VCaP (cell line): ENCODE data around the gene ZNF70.

Experiments
- H3K27ac ChIP-seq: fragments of 450-650 bp; 2 replicates; pipeline ENCODE4 v1.5.1; 2017
- CTCF ChIP-seq: fragments of 450-650 bp; conservative IDR thresholded peaks from 2 replicates; pipeline ENCODE4 v1.5.1; 2017; ENCODE audit warnings: mild to moderate bottlenecking, moderate library complexity

The ZNF70 gene

GRCh38 chr22:23782252-23782651 is 31.3 kb upstream of the ZNF70 start:
- no peak for TF ChIP-seq CTCF

GRCh38 chr22:23781511-23782183 is 30.7 kb upstream of the ZNF70 start:
- TF ChIP-seq CTCF, result no peak
- H3K27ac ChIP-seq, result no peak overlapping the region

More at GRCh38 chr22:23782252-23782651, 31.3 kb upstream of the ZNF70 start:
- H3K27ac ChIP-seq, result no peak overlapping the region

- TF ChIP-seq CTCF, result no peak
- H3K27ac ChIP-seq, result no peak overlapping the region
Measured at GRCh38 chr22:23781065-23781464, 30.2 kb upstream of the ZNF70 start.

- no peak for TF ChIP-seq CTCF
- H3K27ac ChIP-seq, result no peak overlapping the region
Measured at GRCh38 chr22:23780146-23780748, 29.3 kb upstream of the ZNF70 start.

- TF ChIP-seq CTCF, result no peak
- H3K27ac ChIP-seq, result no peak overlapping the region
Measured at GRCh38 chr22:23779731-23780130, 28.8 kb upstream of the ZNF70 start.

GRCh38 chr22:23779083-23779482 is 28.2 kb upstream of the ZNF70 start:
- no peak for TF ChIP-seq CTCF
- H3K27ac ChIP-seq, result no peak overlapping the region

GRCh38 chr22:23778577-23778900 is 27.6 kb upstream of the ZNF70 start:
- TF ChIP-seq CTCF, result no peak
- no peak overlapping the region for H3K27ac ChIP-seq
